ENCODE results near the gene KLHL25. TPM values are rescaled to one million over a fixed set of nuclear protein-coding genes. Genes with fewer than 3 reads are reported as not detected.
"Not testable (repeated sequence)": the region's sequence is repeated elsewhere in the genome, so short reads cannot be mapped to it uniquely, and the experiment has no call there.

Gene KLHL25
- total RNA-seq, 2 experiments from 2014 or later, result 5.3 to 5.7 TPM

- intact Hi-C loops (cut with micrococcal nuclease); H3K4me1 Mint-ChIP-seq (ENCODE audit: low read depth); H3K9me3 Mint-ChIP-seq; H3K4me3 Mint-ChIP-seq; H3K27ac Mint-ChIP-seq; H3K27me3 Mint-ChIP-seq; DNase-seq; POLR2A ChIA-PET; H3K36me3 Mint-ChIP-seq: not testable (repeated sequence)
- CTCF ChIA-PET, result interaction anchor here (1.2 kb wide), 1 partner anchor 38 kb away, joined by 3 read pairs; no protein-coding TSS in a partner anchor
Observed at GRCh38 chr15:85802617-85803016, 7.9 kb upstream of the KLHL25 start.

DNA sequence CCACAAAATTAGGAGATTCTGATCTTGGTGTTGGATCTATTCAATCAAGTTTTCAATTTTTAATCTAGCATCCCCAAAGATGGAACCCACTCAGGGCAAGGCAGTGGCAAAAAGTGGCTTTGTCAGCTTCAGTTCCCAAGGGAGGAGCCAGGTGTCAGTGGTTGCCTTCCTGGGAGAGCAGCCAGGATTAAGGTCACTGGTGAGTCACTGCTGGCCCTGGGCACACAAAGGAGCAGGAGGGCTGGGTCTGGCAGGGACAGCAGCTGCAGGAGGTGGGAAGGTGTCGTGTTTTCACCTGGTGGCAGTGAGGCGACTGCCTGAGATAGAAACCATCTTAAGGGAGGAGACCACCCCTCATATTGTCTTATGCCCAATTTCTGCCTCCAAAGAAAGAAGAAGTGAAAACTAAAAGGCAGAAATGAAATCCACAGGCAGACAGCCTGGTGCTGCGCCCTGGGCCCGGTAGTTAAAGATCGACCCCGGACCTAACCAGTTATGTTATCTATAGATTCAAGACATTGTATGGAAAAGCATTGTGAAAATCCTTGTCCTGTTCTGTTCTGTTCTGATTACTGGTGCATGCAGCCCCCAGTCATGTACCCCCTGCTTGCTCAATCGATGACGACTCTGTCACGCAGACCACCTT is 5.9 kb upstream of the KLHL25 start:
- H3K27me3 Mint-ChIP-seq, result no peaks in the 10 kb centered on the region
- intact Hi-C loops (cut with micrococcal nuclease), result no loop called here
- ChIA-PET POLR2A (interaction anchor here (0.6 kb wide), 1 partner anchor 343 kb away, joined by 3 read pairs; no protein-coding TSS in a partner anchor), CTCF (interaction anchor here (1.0 to 1.3 kb wide), 2 partner anchors 40 to 41 kb away, joined by 3 to 4 read pairs; no protein-coding TSS in a partner anchor)
- H3K4me1 Mint-ChIP-seq (ENCODE audit: low read depth), result peaks cover 6% of the 10 kb centered on the region
- H3K9me3 Mint-ChIP-seq, result no peaks in the 10 kb centered on the region
- no peak overlapping the region for H3K4me3 Mint-ChIP-seq
- no peaks in the 10 kb centered on the region for H3K36me3 Mint-ChIP-seq
- DNase-seq, result no peak
- H3K27ac Mint-ChIP-seq, result no peak overlapping the region

GRCh38 chr15:85796371-85796770 is 1.6 kb upstream of the KLHL25 start:
- H3K36me3 Mint-ChIP-seq, DNase-seq, H3K9me3 Mint-ChIP-seq, POLR2A ChIA-PET, H3K4me3 Mint-ChIP-seq, H3K27ac Mint-ChIP-seq, H3K27me3 Mint-ChIP-seq: not testable (repeated sequence)
- CTCF ChIA-PET, result interaction anchor here (1.2 to 1.3 kb wide), 2 partner anchors 44 to 45 kb away, joined by 4 to 5 read pairs; no protein-coding TSS in a partner anchor
- intact Hi-C loops (cut with micrococcal nuclease), result loop anchor here (5.0 kb wide), 1 partner anchor 814 kb away; the partner anchor contains the start of gene PDE8A
- peaks cover 32% of the 10 kb centered on the region for H3K4me1 Mint-ChIP-seq (ENCODE audit: low read depth)

DNA sequence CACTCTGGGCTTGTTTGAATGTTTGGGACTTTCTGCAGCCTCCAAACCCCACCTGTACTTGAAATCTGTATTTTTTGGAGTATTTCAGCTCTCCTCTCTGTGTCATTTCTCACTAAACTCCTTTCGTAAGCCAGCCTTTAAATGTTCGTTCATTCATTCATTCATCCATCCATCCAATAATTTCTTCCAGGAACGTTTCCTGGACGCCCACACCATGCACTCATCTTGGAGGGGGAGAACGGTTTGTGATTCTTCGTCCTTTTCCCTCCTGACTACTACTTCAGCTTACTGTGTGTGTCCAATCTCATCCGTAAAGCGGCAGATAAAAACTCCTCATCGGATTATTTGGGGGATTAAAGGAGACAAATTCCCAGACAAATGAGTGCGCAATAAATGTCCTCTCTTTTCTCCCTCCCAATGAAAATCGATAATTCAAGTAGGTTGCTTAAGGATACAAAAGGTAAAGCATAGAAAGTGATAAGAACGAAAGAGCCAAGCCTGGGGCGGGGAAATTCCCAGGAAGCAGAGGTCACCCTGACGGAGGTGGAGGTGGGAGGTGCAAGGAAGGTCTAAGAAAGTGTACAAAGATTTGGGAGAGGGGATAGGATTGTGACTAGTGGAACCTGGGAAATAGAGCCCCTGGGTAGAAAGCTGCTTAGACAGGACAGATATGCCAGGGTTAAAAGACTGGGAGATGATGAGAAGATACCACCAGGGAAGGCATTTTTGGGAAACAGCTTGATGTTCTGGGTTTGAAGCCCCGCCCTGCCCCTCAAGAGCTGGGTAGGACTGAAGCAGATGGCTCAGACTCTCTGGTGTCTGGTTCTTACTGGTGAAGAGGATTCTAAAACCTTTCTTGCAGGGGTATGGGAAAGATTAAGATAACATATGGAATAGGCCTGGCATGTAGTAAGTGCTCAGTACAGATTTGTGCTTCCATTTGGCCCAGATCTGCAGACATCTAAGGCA is 896 bp upstream of the KLHL25 start:
- peak overlapping the region; percentile 81 for H3K4me3 Mint-ChIP-seq
- intact Hi-C loops (cut with micrococcal nuclease), result loop anchor here (2.0 to 5.0 kb wide), 3 partner anchors 45 to 813 kb away; partner anchors contain the start of gene PDE8A
- no peaks in the 10 kb centered on the region for H3K9me3 Mint-ChIP-seq
- CTCF ChIA-PET, result interaction anchor here (1.2 to 1.3 kb wide), 2 partner anchors 44 to 45 kb away, joined by 4 to 5 read pairs; no protein-coding TSS in a partner anchor
- POLR2A ChIA-PET, result no interaction called here
- H3K36me3 Mint-ChIP-seq, result no peaks in the 10 kb centered on the region
- H3K27ac Mint-ChIP-seq, result peak overlapping the region; percentile 49
- H3K4me1 Mint-ChIP-seq (ENCODE audit: low read depth), result peaks cover 32% of the 10 kb centered on the region
- DNase-seq, result peak; percentile 16
- H3K27me3 Mint-ChIP-seq, result no peaks in the 10 kb centered on the region

DNA sequence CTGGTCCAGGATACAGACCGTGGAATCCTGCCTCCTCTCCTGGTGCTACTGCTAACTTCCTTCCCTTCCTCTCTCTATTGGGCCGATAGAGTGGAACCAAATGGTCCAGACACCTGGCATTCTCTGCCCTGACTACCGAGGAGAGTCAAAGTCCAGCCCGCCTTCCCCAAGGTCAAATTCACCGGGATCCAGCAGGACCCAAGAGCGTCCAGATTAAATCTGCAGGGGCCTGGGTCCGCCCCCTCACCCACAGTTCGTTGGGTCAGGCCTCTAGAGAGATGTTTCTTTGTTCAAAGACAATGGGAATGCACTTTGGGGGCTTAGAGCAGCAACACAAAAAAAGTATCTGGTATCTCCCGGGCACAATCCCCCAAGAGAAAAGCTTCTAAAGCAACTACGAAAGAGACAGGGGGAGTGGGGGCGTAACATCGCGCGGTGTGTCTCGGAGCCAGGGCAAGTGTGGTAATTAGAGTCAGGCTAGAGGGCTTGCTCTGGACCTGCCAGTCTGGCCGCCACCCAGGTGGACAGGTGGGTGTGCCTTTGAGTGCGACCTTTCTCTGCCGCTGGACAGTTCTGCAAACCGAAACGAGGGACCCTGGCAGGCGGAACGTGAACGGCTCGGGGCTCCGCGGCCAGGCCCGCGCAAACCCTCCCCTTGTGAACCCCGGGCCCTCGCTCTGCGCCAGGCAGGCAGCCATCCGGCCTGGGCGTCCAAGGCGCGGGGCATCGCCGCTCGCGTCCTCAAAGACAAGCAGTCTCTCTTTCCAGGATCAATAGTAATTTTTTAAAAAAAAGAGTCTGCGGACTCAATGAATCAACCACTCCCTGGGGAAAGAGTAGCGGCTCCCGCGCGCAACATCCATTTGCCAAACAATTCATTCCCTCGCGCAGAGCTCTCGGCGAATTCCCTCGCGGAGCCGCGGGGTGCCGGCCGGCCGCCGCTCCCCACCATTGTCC is 806 bp downstream of the KLHL25 start:
- ChIA-PET POLR2A (interaction anchor here (1.5 kb wide), 1 partner anchor 148 kb away, joined by 3 read pairs; no protein-coding TSS in a partner anchor), CTCF (interaction anchor here (1.0 to 2.3 kb wide), 4 partner anchors 46 to 497 kb away, joined by 3 to 9 read pairs (median 4); no protein-coding TSS in a partner anchor)
- DNase-seq, result peak; percentile 56
- H3K27me3 Mint-ChIP-seq, result no peaks in the 10 kb centered on the region
- no peaks in the 10 kb centered on the region for H3K9me3 Mint-ChIP-seq
- intact Hi-C loops (cut with micrococcal nuclease), result loop anchor here (1.0 to 5.0 kb wide), 6 partner anchors 9 to 414 kb away; partner anchors contain the start of gene AKAP13
- H3K4me1 Mint-ChIP-seq (ENCODE audit: low read depth), result peaks cover 32% of the 10 kb centered on the region
- no peaks in the 10 kb centered on the region for H3K36me3 Mint-ChIP-seq
- peak overlapping the region; percentile 63 for H3K27ac Mint-ChIP-seq
- peak overlapping the region; percentile 90 for H3K4me3 Mint-ChIP-seq

GRCh38 chr15:85792912-85793590 is 1.7 kb downstream of the KLHL25 start:
- Mint-ChIP-seq H3K4me1 (ENCODE audit: low read depth) (peaks cover 37% of the 10 kb centered on the region), H3K9me3 (no peaks in the 10 kb centered on the region), H3K36me3 (no peaks in the 10 kb centered on the region), H3K27ac (peak overlapping the region; percentile 47), H3K27me3 (no peaks in the 10 kb centered on the region), H3K4me3 (peak overlapping the region; percentile 90)
- POLR2A ChIA-PET, result interaction anchor here (0.7 to 1.5 kb wide), 2 partner anchors 101 to 147 kb away, joined by 3 read pairs; no protein-coding TSS in a partner anchor
- intact Hi-C loops (cut with micrococcal nuclease), result loop anchor here (1.0 to 5.0 kb wide), 3 partner anchors 8 to 251 kb away; no protein-coding TSS in a partner anchor
- CTCF ChIA-PET, result interaction anchor here (0.8 to 2.3 kb wide), 4 partner anchors 47 to 497 kb away, joined by 3 to 9 read pairs (median 4); no protein-coding TSS in a partner anchor
- DNase-seq, result peak; percentile 73

- H3K4me3 Mint-ChIP-seq, result no peak overlapping the region
- peaks cover 43% of the 10 kb centered on the region for H3K4me1 Mint-ChIP-seq (ENCODE audit: low read depth)
- no peaks in the 10 kb centered on the region for H3K36me3 Mint-ChIP-seq
- no peaks in the 10 kb centered on the region for H3K9me3 Mint-ChIP-seq
- DNase-seq, result no peak
- no peaks in the 10 kb centered on the region for H3K27me3 Mint-ChIP-seq
- POLR2A ChIA-PET, result no interaction called here
- H3K27ac Mint-ChIP-seq, result no peak overlapping the region
- intact Hi-C loops (cut with micrococcal nuclease), result loop anchor here (2.0 to 5.0 kb wide), 2 partner anchors 173 to 250 kb away; no protein-coding TSS in a partner anchor
- CTCF ChIA-PET, result interaction anchor here (0.8 to 2.3 kb wide), 4 partner anchors 10 to 496 kb away, joined by 3 to 9 read pairs (median 4); no protein-coding TSS in a partner anchor
Observed at GRCh38 chr15:85792102-85792731, 2.5 kb downstream of the KLHL25 start.

GRCh38 chr15:85789496-85789875 is 5.2 kb downstream of the KLHL25 start:
- intact Hi-C loops (cut with micrococcal nuclease), result no loop called here
- Mint-ChIP-seq H3K27ac (no peak overlapping the region), H3K4me1 (ENCODE audit: low read depth) (peaks cover 52% of the 10 kb centered on the region), H3K27me3 (no peaks in the 10 kb centered on the region), H3K9me3 (no peaks in the 10 kb centered on the region), H3K36me3 (no peaks in the 10 kb centered on the region), H3K4me3 (no peak overlapping the region)
- DNase-seq, result no peak
- ChIA-PET CTCF (no interaction called here), POLR2A (no interaction called here)

DNA sequence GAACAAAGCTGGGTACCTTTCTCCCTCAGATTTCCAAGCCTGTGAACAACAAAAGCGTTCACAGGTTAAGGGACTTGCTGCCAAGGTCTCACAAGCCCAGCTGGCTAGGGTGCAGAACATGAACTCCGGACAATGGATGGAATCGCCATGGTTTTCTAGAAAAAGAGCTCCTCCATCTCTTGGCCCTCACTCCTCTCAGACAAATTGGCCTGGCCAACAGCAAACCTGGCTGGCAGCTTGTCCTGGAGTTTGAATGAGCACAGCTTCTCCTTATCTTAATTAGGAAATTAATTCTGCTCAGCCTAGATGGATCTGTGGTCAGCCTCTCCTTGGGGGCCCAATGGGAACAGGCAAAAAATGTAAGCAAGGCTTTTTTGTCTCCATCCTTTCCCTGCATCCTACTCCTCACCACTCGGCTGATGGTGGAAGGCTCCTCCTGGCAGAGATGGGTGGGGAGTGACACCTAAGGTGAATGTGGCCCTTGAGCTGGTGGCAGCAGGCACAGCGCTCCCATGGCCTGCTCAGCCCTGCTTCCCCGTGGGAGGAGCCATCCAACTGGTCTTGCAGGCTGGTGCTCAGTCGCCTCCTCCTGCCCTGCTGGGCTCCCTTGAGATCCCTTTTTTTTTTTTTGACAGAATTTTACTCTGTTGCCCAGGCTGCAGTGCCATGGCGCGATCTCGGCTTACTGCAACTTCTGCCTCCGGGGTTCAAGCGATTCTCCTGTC is 5.8 kb downstream of the KLHL25 start:
- intact Hi-C loops (cut with micrococcal nuclease), result no loop called here
- POLR2A ChIA-PET, result no interaction called here
- Mint-ChIP-seq H3K9me3 (no peaks in the 10 kb centered on the region), H3K27me3 (no peaks in the 10 kb centered on the region), H3K36me3 (no peaks in the 10 kb centered on the region), H3K27ac (no peak overlapping the region), H3K4me3 (no peak overlapping the region), H3K4me1 (ENCODE audit: low read depth) (peaks cover 55% of the 10 kb centered on the region)
- CTCF ChIA-PET, result no interaction called here
- DNase-seq, result no peak

DNA sequence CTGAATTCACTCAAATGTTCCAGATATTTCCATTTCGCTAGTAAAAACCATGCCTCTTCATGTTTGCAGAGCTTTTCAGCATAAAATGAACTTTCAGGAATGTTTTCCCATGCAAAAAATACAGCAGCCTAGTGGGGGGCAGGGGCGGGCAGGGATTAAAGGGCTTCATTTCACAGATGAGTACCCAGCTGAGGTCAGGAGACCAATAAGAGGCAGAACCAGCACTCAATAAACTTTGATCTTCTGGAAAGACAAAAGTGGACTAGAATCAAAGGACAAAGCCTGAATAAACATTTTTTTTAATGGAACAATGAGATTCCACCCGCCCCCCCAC is 8.0 kb downstream of the KLHL25 start:
- no peaks in the 10 kb centered on the region for H3K36me3 Mint-ChIP-seq
- intact Hi-C loops (cut with micrococcal nuclease), result no loop called here
- no peak for DNase-seq
- ChIA-PET CTCF (interaction anchor here (1.2 kb wide), 1 partner anchor 53 kb away, joined by 4 read pairs; no protein-coding TSS in a partner anchor), POLR2A (no interaction called here)
- H3K9me3 Mint-ChIP-seq, result no peaks in the 10 kb centered on the region
- H3K4me1 Mint-ChIP-seq (ENCODE audit: low read depth), result peaks cover 48% of the 10 kb centered on the region
- no peak overlapping the region for H3K27ac Mint-ChIP-seq
- H3K4me3 Mint-ChIP-seq, result no peak overlapping the region
- no peaks in the 10 kb centered on the region for H3K27me3 Mint-ChIP-seq
